GM19463 (cell line): ENCODE measurements around the gene CHD6.

Experiments used
- ATAC-seq: cut with Tn5 transposase; IDR thresholded peaks from one replicate; pipeline ENCODE4 v1.9.1; 2021; ENCODE audit warnings: mild to moderate bottlenecking, moderate library complexity; ENCODE audit not compliant: unreplicated experiment

CHD6 gene

GRCh38 chr20:41623625-41624375 lies 5.6 kb upstream of the CHD6 start:
- ATAC-seq = no peak

GRCh38 chr20:41622584-41622983 lies 4.4 kb upstream of the CHD6 start:
- ATAC-seq = no peak

- ATAC-seq = no peak
Observed at GRCh38 chr20:41621971-41622370, 3.8 kb upstream of the CHD6 start.

GRCh38 chr20:41621421-41621820 lies 3.2 kb upstream of the CHD6 start:
- ATAC-seq = no peak

GRCh38 chr20:41619360-41620100 lies 1.4 kb upstream of the CHD6 start:
- ATAC-seq = no peak

- ATAC-seq = no peak
Observed at GRCh38 chr20:41618807-41619311, 682 bp upstream of the CHD6 start.

GRCh38 chr20:41617059-41617901 lies 897 bp downstream of the CHD6 start:
- peak; percentile 10 for ATAC-seq

GRCh38 chr20:41616228-41616627 lies 1.9 kb downstream of the CHD6 start:
- ATAC-seq = no peak

GRCh38 chr20:41615676-41616075 lies 2.5 kb downstream of the CHD6 start:
- ATAC-seq = no peak

- no peak for ATAC-seq
Observed at GRCh38 chr20:41615110-41615509, 3.1 kb downstream of the CHD6 start.

- ATAC-seq = no peak
Observed at GRCh38 chr20:41613321-41613720, 4.9 kb downstream of the CHD6 start.

- no peak for ATAC-seq
Observed at GRCh38 chr20:41609474-41609873, 8.7 kb downstream of the CHD6 start.

GRCh38 chr20:41608606-41609005 lies 9.6 kb downstream of the CHD6 start:
- ATAC-seq = no peak

GRCh38 chr20:41607791-41608190 lies 10.4 kb downstream of the CHD6 start:
- ATAC-seq = no peak

- no peak for ATAC-seq
Observed at GRCh38 chr20:41604002-41604401, 14.2 kb downstream of the CHD6 start.

- no peak for ATAC-seq
Observed at GRCh38 chr20:41601742-41602141, 16.4 kb downstream of the CHD6 start.

GRCh38 chr20:41600926-41601631 lies 17.1 kb downstream of the CHD6 start:
- no peak for ATAC-seq

- no peak for ATAC-seq
Observed at GRCh38 chr20:41599699-41600104, 18.5 kb downstream of the CHD6 start.

GRCh38 chr20:41598719-41599118 lies 19.5 kb downstream of the CHD6 start:
- ATAC-seq = no peak

- no peak for ATAC-seq
Observed at GRCh38 chr20:41594514-41595322, 23.5 kb downstream of the CHD6 start.
